Astrocyte of the hippocampus (primary cell): Measurements from ENCODE around the gene HMSD.

Experiments used
- DNase-seq: peaks from one replicate; pipeline ENCODE4 v3.0.0; 2011; ENCODE audit warnings: low read depth, low spot score

Gene HMSD

DNA sequence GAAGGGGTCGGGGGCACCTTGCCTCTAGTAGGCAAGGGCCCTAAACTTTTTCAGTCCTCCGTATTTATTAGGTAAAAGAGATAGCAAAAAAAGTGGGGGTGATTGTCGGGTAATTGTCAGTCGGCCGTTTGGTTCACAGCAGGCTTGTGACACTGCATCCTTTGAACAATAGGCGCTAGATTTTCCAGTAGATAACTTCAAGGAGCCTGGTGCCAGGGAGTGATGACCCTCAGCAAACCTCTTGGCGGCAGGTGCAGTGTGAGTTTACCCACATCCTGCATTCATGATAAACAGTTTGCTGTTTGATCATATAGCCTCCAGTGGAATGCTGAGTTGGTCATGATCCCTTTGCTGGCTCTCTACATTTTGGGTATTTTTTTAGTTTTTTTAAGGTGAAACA is 43.6 kb downstream of the HMSD start:
- no peak for DNase-seq

DNA sequence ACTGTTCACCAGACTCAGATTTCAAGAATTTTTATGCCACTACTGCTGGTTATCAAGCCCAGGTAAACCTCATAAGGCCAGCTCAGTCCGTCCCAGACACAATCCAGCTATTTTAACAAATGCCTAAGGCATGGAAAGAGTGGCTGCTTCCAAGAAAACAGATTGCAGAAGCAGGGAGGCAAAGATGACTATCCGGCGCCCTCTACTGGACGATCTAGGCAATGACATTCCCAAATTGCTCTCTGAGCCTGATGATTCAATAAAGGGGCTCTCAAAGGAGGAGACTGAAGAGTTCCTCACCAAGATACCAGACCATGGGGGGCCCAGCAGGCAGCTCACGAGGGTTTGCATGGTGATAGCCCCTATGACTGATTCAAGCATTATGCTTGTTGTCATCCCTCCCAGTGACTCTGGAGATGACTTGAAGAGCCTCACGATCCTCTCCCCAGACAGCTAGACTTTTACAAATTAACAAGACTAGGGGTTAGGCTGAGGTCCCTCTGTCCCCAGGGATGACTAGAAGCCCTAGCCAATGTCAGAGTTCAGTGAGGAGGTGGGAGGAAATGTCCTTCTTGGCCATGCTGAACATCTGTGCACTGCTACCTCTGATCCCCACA is 45.8 kb downstream of the HMSD start:
- peak; percentile 77 for DNase-seq

DNA sequence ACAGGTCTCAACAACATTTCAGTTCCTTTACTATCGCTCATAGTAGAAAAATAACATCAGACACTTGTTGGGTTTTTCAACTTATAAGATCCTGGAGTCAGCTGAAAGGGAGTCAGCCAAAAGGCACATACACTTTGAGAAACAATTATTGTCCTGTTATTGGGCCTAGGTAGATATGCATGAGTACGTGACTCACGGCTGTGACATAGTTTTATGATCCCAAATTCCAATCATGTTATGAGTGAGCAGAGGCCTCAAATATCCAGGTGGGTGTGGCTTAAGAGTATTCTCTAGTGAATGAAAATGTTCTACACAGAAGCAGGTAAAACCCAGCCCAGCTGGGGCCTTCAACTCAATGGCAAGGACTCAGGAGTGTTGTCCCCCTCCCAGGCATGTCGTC is 47.9 kb downstream of the HMSD start:
- DNase-seq, result no peak

DNA sequence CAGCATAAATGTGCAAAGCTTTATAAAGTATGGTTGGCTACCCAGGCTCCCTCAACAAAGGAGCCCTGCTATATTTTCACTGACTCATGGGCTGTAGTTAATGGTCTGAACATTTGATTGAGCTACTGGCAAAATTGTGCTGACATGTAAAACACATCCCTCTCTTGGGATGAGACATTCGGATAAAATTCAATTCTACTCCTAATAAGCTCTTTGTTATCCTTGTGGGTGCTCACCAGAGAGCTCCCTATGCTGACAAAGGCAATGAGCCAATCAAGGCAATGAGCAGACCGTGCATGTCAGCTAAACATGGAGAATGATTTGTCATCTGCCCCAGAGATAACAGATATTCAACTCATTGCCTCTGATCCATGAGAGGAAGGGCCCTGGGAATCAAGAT is 48.5 kb downstream of the HMSD start:
- no peak for DNase-seq

DNA sequence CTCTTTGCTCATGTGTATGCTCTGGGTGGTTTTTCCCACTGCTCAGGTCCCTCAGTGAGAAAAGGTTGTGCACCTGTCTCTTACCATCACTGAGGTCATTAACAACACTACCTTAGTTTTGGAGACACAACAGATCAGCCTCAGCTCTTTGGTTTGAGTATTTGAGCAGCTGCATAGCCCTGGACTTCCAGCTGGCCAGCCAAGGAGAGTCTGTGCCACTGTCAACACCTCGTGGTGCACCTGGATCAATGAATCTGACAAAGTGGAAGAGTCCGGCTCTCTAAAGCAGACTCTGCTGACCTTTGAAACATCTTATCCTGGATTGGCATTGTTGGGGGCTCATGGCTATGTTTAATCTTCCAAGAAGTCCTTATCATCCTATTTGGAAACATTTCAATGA is 50.8 kb downstream of the HMSD start:
- DNase-seq, result no peak

DNA sequence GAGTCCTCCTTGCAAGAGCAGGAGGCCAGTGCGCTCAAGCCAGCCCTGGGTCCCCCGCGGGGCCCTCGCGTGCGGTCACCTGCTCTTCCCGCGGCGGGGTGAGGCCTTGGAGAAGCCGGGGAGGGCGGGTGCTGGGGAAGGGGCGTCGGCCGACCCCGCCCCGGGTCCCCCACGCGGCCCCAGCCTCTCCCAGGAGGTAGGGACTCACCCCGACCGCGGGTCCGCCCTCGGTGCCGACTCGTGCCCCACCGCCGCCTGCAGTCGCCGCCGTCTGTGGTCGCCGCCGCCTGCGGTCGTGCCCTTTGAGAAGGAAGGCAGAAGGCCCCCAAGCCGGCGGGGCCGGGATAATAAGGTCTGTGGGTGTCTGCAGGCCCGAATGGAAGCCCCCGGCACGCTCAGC is 53.5 kb downstream of the HMSD start:
- DNase-seq, result no peak

DNA sequence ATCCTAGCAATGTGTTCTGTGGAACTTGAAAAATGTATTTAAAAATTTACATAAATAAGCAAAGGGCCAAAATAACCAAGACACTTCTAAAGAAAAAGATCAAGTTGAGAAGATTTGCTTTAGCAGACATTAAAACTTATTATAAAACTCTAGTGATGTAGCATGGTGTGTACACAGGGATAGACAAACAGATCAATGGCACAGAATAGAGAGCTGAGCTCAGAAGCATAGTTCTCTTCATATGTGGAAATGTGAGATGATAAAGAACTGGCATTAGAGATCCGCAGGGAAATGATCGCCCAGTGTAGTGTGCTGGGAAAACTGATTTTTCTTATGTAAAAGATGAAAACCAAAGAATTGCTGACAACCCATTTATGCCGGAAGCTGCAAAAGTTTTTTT is 60.2 kb downstream of the HMSD start:
- DNase-seq, result no peak
